Measurements from ENCODE around the gene RELL1.

RELL1 gene, protein sequence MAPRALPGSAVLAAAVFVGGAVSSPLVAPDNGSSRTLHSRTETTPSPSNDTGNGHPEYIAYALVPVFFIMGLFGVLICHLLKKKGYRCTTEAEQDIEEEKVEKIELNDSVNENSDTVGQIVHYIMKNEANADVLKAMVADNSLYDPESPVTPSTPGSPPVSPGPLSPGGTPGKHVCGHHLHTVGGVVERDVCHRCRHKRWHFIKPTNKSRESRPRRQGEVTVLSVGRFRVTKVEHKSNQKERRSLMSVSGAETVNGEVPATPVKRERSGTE

DNA sequence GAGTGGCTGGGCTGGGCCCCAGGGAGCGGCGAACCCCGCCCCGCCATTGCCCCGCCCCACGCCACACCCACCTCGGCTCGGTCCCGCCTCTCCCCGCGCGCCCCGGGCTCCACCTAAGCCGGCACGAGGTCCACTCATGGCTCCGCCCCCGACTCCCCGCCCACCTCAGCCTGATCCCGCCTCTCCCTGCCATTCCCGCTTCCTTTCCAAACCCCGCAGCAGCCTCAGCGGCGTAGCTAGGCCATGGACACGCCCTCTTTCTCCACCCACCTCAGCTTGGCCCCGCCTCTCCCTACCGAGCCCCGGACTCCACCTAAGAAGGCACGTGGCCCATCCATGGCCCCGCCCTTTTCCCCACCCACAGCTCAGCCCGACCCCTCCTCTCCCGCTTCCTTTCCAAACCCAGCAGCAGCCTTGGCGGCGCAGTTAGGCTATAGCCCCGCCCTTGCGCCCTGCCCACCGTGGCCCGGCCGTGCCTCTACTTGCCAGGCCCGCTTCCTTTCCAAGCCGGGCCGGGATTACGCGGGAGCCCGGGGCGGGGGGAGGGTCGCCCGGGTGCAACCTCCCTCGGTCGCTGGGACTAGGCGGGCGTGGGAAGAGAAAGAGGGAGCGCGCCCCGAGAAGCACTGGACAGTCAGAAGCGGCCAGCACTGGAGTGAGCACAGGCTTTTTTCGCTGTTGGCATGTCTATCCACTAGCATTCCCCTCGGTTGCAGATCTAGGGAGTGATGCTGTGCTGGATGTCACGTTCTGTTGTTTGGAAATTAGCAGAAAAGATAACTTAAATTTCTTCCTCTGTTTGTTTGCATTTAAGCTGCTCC lies at the start of gene RELL1:
RELL1 (minus strand) TSS at position 4 of the 821 bp plus-strand sequence. CDS start 89 bp downstream, outside the sequence.
- DNase-seq = peak; percentile 94

DNA sequence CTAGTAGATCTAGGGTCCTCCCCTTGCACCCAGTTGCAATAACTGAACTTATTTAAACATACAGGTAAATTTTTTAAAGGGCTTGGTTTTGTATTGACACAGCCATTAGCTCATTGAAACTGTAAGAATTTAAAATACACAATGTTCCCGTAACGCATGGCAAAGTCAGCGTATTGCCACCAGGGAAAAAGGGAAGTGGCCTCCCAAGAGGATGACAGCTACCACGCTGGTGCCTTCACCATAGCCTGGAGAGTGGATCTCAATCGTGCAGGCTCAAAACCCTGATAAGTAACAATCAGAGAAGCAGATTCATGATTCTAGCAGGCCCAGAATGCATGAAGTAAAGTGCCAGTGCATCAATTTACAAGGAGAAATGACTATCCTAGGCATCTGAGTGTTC lies 49.4 kb upstream of the RELL1 start:
- DNase-seq = no peak

DNA sequence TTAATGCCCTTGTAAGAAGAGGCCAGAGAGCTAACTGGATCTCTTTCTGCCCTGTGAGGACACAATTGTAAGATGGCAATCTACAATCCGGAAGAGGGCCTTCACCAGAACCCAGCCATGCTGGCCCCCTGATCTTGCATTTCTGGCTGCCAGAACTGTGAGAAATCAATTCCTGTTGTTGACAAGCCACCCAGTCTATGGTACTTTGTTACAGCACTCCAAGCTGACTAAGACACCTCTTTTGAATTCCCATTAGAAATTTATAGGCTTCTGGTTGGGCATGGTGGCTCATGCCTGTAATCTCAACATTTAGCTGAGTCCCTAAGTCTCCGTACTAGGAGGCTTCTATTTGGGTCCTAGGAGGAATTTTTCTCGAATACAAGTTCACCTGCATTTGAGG lies 48.8 kb upstream of the RELL1 start:
- DNase-seq = no peak

DNA sequence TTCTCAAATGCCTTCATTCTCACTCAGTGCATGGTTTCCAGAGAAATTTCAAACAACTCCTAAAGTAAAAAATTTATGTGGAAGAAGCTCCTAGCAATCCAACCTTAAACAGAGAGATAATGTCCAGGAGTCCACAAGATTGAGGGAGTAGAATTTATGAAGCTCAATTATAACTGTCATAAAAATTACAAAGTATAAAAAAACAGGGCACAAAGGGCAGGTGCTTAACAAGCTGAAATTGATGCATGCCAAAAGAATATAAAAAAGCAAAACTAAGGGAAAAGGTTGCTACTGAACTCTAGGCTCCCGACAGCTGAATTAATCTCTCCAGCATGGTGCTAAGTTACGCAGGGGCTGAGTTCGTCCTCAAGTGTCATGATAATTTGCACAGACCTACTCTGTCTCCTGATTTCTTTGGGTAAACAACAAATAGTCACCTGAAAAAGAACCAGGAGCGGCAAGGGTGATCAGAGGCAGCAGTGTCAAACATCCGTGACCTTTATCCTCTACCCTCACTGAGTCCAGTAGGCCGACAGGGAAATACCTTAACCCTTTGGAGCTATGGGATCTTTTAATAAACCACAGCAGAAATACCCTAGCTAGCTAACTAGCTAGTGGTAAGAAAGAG lies 47.2 kb upstream of the RELL1 start:
- no peak for DNase-seq

DNA sequence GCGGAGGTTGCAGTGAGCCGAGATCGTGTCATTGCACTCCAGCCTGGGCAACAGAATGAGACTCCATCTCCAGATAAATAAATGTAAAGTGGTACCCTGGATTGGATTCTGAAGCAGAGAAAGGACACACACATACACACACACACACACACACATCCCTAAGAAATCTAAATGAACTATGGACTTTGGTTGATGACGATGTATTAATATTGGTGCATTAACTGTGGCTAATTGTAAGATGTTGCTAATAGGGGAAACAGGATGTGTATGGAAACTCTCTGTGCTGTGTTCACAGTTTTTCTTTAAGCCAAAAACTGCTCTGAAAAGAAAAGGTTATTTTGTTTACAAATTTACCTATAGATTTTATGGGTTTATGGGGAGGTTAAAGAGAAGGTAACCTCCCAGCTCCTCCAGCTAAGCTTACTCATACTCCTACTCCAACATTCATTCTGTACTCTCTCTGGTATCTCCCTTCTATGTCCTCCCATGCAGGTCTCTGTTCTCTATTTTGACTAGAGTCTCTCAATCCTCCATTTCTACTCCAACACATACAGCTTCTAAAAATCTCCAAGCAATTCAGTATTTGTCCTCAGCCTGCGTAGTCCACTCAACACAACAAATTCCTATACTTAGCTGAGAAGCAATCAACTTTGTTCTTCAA lies 46.5 kb upstream of the RELL1 start:
- DNase-seq = no peak

DNA sequence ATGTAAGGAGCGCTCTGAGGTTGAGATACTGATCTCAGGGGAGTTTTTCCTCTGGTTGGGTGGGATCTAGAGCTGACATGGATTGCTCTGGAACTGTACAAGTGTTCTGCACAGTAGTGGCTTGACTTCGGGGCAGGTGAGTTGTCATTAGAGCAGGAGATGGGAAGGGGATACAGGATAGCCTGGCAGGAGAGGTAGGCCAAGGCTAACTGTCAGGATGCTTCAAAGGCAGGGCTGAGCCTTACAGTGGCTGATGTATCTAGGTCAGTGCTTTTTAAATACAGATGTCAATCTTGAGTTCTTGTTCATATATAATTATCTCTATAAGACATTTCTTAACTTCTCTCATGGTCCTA lies 43.5 kb upstream of the RELL1 start:
- DNase-seq = no peak

DNA sequence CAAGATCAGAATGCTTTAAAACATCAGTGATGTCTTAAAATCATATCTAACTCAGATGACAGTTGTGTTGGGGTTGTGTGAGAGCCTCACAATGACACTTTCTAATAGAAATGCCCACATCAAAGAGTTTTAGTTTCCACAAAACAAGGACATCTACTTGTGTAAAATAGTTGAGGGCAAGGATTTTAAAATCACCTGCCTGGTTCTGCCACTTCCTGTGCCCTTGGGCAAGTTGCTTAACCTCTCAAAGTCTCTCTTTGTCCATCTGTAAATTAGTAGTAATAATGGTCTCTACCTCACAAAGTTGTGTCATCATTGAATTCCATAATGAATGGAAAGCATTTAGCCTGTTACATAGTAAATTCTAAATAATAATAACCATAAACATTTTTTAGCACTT lies 41.9 kb upstream of the RELL1 start:
- DNase-seq = no peak

DNA sequence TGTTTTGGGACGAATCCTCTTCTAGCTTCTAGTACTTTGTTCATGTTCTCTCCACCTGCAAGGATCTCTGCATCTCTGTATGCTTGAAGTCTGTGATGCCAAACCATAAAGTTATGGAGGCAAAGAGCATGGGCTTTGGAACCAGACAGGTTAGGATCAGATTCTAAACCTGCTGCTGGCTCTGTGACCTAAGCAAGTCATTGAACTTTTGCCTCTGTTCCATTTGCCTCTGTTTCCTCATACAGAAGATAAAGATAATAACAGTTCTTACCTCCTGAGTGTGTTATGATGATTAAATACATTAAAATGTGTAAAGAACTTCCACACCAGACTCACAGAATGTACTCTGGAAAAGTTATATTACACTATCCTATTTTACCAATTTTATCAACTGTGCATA lies 41.5 kb upstream of the RELL1 start:
- no peak for DNase-seq

DNA sequence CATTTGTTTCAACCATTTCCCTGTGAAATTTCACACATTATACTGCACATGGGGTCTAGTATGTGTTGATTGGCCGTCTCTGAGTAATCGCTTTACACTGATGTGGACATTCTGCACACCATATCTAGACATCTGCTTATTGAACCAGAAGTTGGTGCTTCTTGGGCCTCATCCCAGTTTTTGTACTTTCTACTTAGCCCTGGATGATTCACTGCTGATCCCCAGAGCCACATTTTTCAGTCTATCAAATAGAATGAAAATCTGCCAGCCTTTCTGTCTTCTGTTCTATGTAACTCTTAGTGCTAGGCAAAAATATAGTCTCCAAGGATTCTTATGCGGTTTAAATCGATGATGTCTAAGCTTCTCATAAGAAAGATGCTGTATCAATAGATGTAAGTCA lies 40.5 kb upstream of the RELL1 start:
- DNase-seq = no peak

DNA sequence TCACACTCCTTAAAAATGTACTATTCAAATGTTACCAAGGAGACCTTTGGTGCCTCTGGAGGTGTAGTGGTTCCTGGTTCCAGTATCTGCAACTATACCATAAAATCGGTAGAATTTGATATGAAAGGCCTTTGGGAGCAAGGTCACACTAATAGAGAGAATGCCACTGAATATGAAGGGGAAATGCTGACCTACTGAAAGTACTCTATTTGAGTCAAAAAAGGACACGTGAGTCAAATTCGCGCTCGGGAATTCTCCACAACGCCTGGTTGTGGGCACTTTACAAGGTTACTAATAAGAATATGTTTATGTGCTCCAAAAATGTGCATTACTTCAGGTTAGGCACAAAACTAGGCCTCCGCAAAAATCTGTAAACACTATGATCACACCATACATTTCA lies 39.5 kb upstream of the RELL1 start:
- no peak for DNase-seq

DNA sequence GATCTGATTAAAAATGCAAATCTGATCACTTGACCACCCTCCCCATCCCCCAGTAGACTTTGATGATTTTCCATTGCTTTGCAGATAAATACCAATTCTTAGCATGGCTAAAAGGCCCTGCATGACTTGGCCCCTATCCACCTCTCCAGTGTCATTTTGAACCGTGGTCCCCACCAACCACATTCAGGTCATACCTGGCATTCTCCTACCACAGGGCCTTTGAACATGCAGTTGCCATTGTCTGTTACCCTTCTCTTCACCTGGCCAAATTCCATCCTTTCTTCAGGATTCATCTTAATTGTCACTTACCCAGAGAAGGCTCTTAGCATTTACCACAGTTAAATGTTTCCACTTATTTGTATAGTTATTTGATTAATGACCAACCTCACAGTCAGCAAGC lies 36.9 kb upstream of the RELL1 start:
- no peak for DNase-seq

DNA sequence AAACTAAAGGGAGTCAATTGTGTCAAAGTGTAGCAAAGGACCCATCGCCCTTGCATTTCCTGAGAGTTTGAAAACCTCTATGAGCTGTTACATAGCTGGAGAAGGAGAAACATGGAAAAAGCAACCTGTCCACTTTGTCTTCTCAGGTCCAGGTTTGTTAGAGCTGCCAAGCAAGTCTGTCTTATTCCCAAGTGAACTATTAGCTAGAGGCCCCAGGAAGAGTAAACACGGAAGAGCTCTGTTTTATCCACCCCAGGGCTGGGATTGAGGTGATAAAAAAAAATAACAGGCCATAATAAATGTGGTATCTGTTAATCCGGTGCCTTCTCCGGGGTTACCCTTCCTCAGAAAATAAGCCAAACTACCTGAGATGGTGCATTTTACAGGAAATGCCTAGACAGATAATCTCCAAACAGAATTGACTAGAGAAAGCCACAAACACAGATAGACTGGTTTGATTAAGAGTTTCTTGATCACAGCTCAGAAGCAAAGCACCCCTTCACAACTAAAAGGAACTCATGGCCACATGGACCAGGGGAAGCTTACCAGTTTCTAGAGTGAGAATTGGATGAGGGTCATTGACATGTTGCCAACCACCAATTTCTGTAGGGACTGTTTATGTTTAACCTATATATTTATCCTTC lies 35.9 kb upstream of the RELL1 start:
- no peak for DNase-seq

DNA sequence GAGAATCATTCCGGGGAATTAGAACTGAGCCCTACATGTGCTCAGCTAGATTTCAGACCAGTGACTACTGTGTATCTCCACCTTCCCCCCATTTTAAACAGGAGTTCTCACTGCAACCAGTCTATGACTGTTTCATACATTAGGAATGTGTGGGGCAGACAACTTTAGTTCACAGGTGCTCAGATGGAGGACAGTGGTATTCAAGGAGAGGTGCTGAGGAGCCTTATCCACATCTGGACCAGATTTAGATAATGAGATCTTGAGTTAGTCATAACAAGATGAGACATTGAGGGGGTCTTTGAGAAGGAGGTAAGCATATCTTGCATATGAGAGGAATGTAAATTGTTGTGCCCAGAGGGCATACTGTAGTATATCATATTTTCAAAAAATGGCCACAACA lies 32.8 kb upstream of the RELL1 start:
- no peak for DNase-seq

DNA sequence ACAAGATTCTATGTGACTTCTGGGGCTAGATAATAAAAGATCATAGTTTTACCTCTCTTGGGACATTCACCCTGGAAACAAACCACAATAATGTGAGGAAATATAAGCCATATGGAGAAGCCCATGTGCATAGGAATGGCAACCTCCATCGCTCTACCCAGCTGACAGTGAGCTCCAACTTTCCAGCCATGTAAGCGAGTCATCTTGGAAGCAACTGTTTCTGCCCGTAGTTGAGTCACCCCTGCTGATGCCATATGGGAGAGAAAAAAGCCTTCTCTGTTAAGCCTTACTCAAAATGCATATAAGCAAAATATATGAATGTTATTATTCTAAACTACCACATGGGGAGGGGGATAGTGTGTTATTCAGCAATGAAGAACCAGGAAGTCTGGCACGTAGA lies 31.4 kb upstream of the RELL1 start:
- no peak for DNase-seq

DNA sequence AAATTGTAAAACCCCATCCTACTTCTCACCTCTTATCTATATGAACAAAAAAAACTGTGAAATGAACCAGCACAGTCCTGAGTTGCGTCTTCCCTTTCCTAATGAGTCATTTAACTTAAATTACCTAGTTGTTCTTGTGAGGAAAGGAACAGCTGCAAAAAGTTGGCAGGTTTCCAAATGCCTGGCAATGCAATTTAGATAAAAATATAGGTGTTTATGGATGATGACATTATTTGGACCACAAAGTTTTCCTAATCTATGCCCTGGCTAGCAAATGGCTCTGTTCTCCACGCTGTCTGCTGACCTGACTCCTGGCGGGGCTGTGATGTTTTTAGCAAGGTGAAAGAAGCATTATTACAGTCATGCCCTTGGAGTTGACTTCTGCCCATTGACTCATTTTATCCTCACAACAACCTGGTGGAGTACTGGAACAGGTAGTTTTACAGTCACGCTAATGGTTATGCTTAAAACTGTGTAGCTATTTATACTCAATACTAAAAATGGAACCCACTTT lies 29.8 kb upstream of the RELL1 start:
- DNase-seq = peak; percentile 16

DNA sequence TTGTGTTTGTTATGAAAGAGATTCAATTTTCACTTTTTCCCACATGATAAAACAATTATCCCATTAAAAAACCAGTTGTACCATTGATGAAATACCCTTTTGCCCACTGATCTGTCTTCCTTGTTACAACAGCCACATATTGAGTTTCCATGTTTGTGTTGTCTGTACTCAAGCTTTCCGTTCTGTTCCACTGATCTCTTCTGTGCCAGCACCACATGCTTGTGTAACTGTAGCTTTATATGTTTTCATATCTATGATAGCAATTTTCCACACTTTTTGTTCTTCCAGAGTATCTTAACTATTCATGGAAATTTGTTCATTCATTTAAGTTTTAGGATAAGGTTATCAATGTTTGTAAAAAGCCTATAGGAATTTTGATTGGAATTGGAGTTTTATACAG lies 24.3 kb upstream of the RELL1 start:
- DNase-seq = no peak

DNA sequence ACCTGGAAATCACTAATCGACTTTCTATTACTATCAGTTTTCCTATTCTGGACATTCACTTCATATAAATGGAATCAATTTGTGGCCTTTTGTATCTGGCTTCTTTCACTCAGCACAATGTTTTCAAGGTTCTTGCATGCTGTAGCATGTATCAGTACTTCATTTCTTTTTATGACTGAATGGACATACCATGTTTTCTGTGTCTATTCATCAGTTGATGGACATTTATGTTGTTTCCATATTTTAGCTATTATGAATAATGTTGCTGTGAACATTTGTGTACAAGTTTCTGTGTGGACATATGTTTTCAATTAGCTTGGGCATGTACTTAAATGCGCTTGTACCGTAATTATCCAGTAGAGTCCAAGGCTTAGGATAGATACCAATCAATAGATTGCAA lies 19.9 kb upstream of the RELL1 start:
- DNase-seq = no peak

DNA sequence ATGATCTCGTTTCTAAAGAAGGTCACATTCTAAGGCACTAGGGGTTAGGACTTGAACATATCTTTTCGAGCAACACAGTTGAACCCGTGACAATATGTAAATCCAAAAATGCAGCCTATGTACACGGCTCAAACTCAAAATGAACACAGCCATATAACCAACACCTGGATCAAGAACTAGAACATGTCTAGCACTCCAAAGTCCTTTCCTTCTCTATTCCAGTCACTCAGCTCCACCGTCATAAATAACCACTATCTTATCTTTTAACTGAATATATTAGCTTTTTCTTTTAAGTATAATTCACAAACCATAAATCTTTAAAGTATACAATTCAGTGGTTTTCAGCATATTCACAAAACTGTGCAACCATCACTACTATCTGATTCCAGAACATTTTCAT lies 19.4 kb upstream of the RELL1 start:
- no peak for DNase-seq

DNA sequence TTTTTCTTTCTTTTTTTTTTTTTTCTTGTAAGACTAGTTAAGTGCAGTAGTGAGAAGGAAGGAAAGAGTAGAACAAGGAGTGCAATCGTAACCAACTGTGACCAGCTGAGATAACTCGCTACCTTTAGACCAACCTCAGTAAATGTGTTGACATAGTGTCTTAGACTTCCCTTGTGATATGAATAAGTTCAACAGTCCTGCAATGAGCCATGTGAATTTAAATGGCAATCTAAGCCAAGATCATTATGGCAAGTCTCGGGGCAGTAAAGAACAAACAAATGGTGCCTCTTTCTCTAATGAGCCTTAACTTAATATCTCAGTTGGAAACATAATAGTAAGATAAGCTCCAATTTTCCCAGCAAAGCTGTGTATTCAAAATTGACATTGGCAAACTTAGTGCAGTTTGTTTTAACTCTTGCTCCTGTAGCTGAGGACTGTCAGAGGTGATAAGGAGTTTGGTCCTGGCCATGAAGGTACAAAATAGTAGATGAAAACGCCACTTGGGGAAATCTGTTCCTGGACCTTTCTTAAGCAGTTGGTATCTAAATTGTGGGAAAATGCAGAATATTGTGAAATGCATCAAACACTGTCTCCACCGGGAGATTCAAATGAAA lies 13.8 kb upstream of the RELL1 start:
- no peak for DNase-seq

DNA sequence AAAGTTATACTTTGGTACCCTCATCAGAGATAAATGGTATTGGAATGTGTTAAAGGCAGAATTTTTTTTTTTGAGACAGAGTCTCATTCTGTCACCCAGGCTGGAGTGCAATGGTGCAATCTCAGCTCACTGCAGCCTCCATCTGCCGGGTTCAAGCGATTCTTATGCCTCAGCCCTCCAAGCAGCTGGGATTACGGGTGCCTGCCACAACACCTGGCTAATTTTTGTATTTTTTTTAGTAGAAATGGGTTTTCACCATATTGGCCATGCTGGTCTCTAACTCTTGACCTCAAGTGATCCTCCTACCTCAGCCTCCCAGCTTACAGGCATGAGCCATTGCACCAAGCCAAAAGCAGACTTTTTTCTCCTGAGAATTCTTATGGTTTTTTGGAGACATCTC lies 11.4 kb upstream of the RELL1 start:
- DNase-seq = no peak

DNA sequence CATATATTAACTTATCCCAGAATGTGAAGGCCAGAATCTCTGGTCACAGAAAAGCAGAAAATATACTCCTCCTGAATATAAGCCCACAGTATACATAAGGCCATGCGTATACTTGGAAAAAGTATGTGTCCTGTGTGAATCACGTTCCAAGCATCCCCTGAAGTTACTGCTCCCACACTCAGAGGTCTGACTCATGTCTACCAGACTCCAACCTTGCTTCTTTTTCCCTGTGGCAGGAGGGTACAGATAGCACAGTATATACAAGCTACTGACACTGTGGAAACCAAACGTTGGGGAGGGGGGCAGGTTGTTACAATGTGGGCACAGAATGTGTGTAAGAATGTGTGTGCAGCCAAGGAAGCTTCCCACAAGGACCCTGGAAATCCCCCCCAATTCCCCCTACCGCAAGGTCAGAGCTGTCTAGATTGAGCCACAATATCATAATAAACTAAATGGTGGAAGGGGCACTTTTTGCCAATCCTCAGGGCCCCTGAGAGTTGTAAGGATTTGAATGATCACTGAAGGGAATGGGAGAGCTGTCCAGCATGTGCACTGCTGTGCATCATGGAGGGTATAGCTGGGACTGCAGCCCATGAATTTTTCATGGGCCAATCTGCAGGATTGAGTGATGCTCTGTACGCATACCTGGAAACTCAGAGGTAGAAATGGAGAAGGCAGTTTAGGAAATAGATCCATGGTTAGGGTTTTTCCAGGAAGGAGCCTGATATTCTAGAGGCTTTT lies 7.4 kb upstream of the RELL1 start:
- no peak for DNase-seq

DNA sequence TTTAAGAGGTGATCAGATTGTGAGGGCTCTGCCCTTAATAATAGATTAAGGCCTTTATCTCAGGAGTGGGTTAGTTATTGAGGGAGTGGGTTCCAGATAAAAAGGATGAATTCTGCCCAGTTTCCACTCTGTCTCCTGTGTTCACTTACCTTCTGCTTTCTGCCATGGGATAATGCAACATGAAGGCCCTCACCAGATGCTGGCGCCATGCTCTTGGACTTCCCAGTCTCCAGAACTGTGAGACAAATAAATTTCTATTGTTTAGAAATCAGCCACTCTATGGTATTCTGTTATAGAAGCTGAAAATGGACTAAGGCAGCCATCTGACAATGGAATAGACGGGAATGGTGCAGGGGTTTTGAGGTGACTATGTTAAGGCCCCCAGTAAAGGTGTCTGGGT lies 6.9 kb upstream of the RELL1 start:
- DNase-seq = no peak
